IMR-90 (cell line): ENCODE data around the gene CA7.

Experiments
- BHLHE40 ChIP-seq: fragments of 150-350 bp; IDR thresholded peaks from 2 replicates; pipeline ENCODE4 v1.6.1; 2016; ENCODE audit warnings: mild to moderate bottlenecking, low read depth, low read length
- CEBPB ChIP-seq: IDR thresholded peaks from 2 replicates; pipeline ENCODE4 v1.6.1; 2012; ENCODE audit warnings: low read depth, low read length, improper control_type of control experiment
- FOS ChIP-seq: fragments of 150-350 bp; IDR thresholded peaks from 2 replicates; pipeline ENCODE4 v1.6.1; 2016; ENCODE audit warnings: low read depth, low read length
- MAFK ChIP-seq: IDR thresholded peaks from 2 replicates; pipeline ENCODE4 v1.6.1; 2012; ENCODE audit warnings: low read depth, low read length, improper control_type of control experiment
- MXI1 ChIP-seq: IDR thresholded peaks from 2 replicates; pipeline ENCODE4 v1.6.1; 2012; ENCODE audit warnings: low read depth, mild to moderate bottlenecking, low read length, moderate library complexity, borderline replicate concordance
- RAD21 ChIP-seq: IDR thresholded peaks from 2 replicates; pipeline ENCODE4 v1.6.1; 2012; ENCODE audit warnings: low read length, improper control_type of control experiment
- SMC3 ChIP-seq: fragments of 150-350 bp; IDR thresholded peaks from 2 replicates; pipeline ENCODE4 v1.6.1; 2016; ENCODE audit warnings: low read depth, mild to moderate bottlenecking, antibody characterized with exemption, low read length, moderate library complexity
- TF ChIP-seq, protein P1 (sequence below): conservative IDR thresholded peaks from 2 replicates; pipeline ENCODE4 v1.5.1; 2012; ENCODE audit warnings: mild to moderate bottlenecking, low read depth, low read length, improper control_type of control experiment
- TF ChIP-seq, protein P2 (sequence below): fragments of 150-350 bp; IDR thresholded peaks from 2 replicates; pipeline ENCODE4 v1.6.1; 2017; ENCODE audit warnings: mild to moderate bottlenecking, antibody characterized with exemption, low read length, low read depth

DNA sequence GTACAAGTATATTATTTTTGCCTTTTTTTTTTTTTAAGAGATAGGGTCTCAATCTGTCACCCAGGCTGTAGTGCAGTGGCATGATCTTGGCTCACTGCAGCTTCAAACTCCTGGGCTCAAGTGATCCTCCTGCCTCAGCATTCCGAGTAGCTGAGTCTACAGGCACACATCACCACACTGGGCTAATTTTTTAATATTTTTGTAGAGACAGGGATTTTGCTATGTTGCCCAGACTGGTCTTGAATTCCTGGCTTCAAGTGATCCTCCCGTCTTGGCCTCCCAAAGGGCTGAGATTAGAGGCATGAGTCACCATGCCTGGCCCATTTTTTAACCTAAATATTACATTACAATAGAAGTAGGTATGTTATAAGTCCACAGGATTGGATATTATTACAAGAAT is 46.1 kb upstream of the CA7 start:
- TF ChIP-seq RAD21 (no peak), FOS (no peak), SMC3 (no peak), MAFK (no peak), MXI1 (no peak), BHLHE40 (no peak), CEBPB (no peak)
- TF ChIP-seq, protein P1, sequence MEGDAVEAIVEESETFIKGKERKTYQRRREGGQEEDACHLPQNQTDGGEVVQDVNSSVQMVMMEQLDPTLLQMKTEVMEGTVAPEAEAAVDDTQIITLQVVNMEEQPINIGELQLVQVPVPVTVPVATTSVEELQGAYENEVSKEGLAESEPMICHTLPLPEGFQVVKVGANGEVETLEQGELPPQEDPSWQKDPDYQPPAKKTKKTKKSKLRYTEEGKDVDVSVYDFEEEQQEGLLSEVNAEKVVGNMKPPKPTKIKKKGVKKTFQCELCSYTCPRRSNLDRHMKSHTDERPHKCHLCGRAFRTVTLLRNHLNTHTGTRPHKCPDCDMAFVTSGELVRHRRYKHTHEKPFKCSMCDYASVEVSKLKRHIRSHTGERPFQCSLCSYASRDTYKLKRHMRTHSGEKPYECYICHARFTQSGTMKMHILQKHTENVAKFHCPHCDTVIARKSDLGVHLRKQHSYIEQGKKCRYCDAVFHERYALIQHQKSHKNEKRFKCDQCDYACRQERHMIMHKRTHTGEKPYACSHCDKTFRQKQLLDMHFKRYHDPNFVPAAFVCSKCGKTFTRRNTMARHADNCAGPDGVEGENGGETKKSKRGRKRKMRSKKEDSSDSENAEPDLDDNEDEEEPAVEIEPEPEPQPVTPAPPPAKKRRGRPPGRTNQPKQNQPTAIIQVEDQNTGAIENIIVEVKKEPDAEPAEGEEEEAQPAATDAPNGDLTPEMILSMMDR: no peak
- TF ChIP-seq, protein P2, sequence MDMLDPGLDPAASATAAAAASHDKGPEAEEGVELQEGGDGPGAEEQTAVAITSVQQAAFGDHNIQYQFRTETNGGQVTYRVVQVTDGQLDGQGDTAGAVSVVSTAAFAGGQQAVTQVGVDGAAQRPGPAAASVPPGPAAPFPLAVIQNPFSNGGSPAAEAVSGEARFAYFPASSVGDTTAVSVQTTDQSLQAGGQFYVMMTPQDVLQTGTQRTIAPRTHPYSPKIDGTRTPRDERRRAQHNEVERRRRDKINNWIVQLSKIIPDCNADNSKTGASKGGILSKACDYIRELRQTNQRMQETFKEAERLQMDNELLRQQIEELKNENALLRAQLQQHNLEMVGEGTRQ: no peak
